Testis (tissue), 2 donors: ENCODE measurements around the gene UNC13D.

Experiments used
- POLR2A ChIP-seq: fragments of 450-650 bp; IDR thresholded peaks from one replicate; pipeline ENCODE4 v1.6.1; 2017; ENCODE audit warnings: antibody characterized with exemption, mild to moderate bottlenecking, moderate library complexity
- TF ChIP-seq, protein P1 (sequence below), 3 experiments: fragments of 450-650 bp in 2 of 3; fragments of 200-600 bp in 1 of 3; sonication (generic) in 1 of 3; IDR thresholded peaks; one replicate each; pipeline ENCODE4 v1.5.1; 2016 to 2019; ENCODE audit warnings: antibody characterized with exemption in 3 of 3, mild to moderate bottlenecking in 2 of 3, moderate library complexity in 1 of 3

DNA sequence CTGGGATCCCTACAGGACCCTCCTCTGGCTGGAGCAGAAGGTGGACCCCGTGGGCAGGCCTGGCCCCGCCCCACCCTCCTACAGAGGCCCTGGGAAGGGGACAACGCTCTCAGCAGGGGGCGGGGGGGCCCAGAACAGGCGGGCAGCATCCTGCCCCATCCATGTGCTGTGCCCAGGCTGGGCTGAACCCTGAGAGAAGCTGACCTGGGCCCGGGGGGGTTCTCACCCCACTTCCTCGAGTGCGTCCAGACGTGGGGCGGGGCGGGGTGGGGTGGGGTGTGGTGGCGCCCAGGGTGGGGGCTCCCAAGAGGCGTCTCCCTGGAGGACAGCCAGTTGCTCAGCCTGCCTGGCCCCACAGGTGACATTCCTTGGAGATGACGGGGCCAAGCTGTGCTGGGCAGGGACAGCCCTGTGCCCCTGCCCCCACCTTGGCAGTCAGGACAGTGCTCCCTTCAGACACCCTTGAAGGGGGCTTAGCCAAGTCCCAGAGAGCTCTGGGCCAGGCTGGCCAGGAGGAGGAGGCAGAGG is 390 bp upstream of the UNC13D start:
- TF ChIP-seq POLR2A: no peak
- TF ChIP-seq, protein P1, sequence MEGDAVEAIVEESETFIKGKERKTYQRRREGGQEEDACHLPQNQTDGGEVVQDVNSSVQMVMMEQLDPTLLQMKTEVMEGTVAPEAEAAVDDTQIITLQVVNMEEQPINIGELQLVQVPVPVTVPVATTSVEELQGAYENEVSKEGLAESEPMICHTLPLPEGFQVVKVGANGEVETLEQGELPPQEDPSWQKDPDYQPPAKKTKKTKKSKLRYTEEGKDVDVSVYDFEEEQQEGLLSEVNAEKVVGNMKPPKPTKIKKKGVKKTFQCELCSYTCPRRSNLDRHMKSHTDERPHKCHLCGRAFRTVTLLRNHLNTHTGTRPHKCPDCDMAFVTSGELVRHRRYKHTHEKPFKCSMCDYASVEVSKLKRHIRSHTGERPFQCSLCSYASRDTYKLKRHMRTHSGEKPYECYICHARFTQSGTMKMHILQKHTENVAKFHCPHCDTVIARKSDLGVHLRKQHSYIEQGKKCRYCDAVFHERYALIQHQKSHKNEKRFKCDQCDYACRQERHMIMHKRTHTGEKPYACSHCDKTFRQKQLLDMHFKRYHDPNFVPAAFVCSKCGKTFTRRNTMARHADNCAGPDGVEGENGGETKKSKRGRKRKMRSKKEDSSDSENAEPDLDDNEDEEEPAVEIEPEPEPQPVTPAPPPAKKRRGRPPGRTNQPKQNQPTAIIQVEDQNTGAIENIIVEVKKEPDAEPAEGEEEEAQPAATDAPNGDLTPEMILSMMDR (IDR thresholded peaks at IDR 0.05): no peak
